Osteocyte (in vitro differentiated cells): ENCODE results near the gene DET1. TPM values are rescaled to one million over a fixed set of nuclear protein-coding genes. Genes with fewer than 3 reads are reported as not detected.
"Not testable (repeated sequence)": the region's sequence is repeated elsewhere in the genome, so short reads cannot be mapped to it uniquely, and the experiment has no call there.

ENCODE experiments used
- DNase-seq: peaks from one replicate; pipeline ENCODE4 v3.0.0; 2021; ENCODE audit warnings: mixed read lengths; ENCODE audit not compliant: unreplicated experiment; ENCODE audit errors: extremely low spot score
- H3K27ac Mint-ChIP-seq: one replicate; pipeline ENCODE4 v1.8.0; 2021; ENCODE audit warnings: mild to moderate bottlenecking, mixed read lengths; ENCODE audit not compliant: unreplicated experiment
- H3K27me3 Mint-ChIP-seq: one replicate; pipeline ENCODE4 v1.8.0; 2021; ENCODE audit warnings: mixed read lengths; ENCODE audit not compliant: unreplicated experiment
- H3K36me3 Mint-ChIP-seq: one replicate; pipeline ENCODE4 v1.8.0; 2021; ENCODE audit warnings: mixed read lengths; ENCODE audit not compliant: unreplicated experiment
- H3K4me1 Mint-ChIP-seq: one replicate; pipeline ENCODE4 v1.8.0; 2021; ENCODE audit warnings: mixed read lengths; ENCODE audit not compliant: unreplicated experiment
- H3K4me3 Mint-ChIP-seq: one replicate; pipeline ENCODE4 v1.8.0; 2021; ENCODE audit warnings: mild to moderate bottlenecking, moderate library complexity, mixed read lengths; ENCODE audit not compliant: unreplicated experiment
- H3K9me3 Mint-ChIP-seq: one replicate; pipeline ENCODE4 v1.8.0; 2021; ENCODE audit warnings: mixed read lengths; ENCODE audit not compliant: unreplicated experiment
- total RNA-seq: library from RNA; stranded (reverse); gene quantifications from 2 replicates; pipeline ENCODE4 v1.2.1, GENCODE V29; 2021
- TF ChIP-seq, protein P1 (sequence below): fragments of 200-600 bp; sonication (generic); IDR thresholded peaks from 2 replicates; pipeline ENCODE4 v1.5.0; 2021; ENCODE audit warnings: antibody characterized with exemption, mild to moderate bottlenecking, moderate library complexity

DET1 gene
- total RNA-seq, 1 donor from 2014 or later, result 8.2 TPM

DNA sequence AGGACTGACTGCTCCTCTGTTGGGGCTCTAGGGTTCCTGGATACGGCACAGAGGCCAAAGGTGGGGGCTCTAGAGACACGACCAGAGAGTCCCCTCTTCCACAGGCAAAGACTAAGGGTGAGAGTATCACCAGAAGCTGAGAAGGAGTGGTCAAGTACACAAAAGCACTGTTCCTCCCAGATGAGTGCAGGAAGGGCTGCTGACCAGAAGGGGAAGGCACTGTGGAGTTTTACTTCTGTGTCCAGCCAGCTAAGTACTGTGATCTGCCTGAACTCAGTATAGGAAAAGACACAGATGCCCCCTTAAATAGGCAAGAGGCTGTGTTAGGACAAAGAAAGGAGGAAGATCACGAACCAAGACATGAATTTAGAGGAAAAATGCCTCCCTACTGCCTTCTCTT, 67.3 kb downstream of the DET1 start:
- Mint-ChIP-seq H3K4me3 (no peak overlapping the region), H3K36me3 (peaks cover 16% of the 10 kb centered on the region), H3K27me3 (no peaks in the 10 kb centered on the region), H3K27ac (no peak overlapping the region), H3K4me1 (no peaks in the 10 kb centered on the region), H3K9me3 (no peaks in the 10 kb centered on the region)
- DNase-seq, result no peak
- TF ChIP-seq, protein P1, sequence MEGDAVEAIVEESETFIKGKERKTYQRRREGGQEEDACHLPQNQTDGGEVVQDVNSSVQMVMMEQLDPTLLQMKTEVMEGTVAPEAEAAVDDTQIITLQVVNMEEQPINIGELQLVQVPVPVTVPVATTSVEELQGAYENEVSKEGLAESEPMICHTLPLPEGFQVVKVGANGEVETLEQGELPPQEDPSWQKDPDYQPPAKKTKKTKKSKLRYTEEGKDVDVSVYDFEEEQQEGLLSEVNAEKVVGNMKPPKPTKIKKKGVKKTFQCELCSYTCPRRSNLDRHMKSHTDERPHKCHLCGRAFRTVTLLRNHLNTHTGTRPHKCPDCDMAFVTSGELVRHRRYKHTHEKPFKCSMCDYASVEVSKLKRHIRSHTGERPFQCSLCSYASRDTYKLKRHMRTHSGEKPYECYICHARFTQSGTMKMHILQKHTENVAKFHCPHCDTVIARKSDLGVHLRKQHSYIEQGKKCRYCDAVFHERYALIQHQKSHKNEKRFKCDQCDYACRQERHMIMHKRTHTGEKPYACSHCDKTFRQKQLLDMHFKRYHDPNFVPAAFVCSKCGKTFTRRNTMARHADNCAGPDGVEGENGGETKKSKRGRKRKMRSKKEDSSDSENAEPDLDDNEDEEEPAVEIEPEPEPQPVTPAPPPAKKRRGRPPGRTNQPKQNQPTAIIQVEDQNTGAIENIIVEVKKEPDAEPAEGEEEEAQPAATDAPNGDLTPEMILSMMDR, result no peak

DNA sequence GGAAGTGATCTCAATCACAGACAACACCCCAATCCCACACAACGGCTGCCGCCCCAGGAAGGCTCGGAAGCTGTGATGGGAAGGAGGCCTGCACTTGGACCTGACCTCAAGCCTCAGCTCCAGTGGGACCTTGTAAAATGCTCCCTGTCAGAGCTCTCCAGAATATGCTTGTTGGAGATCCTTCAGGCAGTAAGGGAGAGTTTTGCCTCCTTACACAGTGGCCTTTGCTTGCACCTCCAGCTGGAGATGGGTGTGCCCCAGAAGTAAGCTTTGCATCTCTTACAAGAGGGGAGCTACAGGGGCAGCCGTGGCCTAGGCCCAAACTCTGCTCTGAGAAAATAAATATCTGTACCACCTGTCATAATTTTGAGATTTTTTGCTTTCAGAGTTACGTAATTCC, 68.6 kb downstream of the DET1 start:
- Mint-ChIP-seq H3K27me3 (no peaks in the 10 kb centered on the region), H3K9me3 (no peaks in the 10 kb centered on the region), H3K36me3 (peaks cover 17% of the 10 kb centered on the region), H3K4me1 (no peaks in the 10 kb centered on the region), H3K27ac (no peak overlapping the region), H3K4me3 (no peak overlapping the region)
- TF ChIP-seq, protein P1, result no peak
- no peak for DNase-seq

DNA sequence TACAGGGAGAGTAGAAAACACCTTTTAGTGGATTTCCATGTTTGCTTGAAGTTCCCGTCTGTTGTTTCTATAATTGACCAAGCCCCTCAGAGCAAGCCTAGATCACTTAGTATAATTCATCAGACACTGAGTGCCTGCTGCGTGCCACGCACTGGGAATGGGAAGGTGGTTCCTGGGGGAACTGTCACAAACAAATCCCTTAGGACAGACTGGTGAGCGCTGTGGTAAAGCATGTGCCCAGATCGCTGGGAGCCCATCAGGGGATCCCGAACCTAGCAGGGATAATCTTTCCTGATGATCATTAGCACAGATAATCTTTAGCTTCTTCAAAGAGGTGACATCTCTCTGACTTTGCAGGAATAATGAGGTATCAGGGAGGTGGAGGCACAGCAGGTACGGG, 69.4 kb downstream of the DET1 start:
- H3K9me3 Mint-ChIP-seq, result no peaks in the 10 kb centered on the region
- H3K27ac Mint-ChIP-seq, result no peak overlapping the region
- no peak overlapping the region for H3K4me3 Mint-ChIP-seq
- no peaks in the 10 kb centered on the region for H3K27me3 Mint-ChIP-seq
- H3K36me3 Mint-ChIP-seq, result peaks cover 21% of the 10 kb centered on the region
- H3K4me1 Mint-ChIP-seq, result no peaks in the 10 kb centered on the region
- DNase-seq, result no peak
- TF ChIP-seq, protein P1, result no peak

DNA sequence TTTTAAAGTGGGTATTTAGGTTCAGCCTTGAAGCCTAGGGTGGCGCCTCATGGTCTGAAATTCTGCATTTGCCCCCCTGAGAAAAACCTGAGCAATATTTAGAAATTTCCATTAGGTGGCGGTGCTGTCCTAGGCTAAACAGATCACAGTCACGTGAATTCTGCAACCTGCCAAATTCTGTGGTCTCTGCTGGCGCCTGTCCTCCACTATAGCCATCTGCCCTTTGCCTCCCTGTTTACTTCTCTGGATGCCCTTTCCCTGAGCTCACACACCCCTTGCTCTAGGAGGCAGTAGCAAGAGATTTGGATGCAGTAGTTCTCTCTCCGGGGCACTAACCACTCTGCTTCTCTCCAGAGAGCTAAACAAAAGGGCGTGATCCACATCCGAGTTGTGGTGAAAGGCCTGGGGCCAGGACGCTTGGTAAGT, 69.8 kb downstream of the DET1 start:
- TF ChIP-seq, protein P1, result peak; percentile 59

DNA sequence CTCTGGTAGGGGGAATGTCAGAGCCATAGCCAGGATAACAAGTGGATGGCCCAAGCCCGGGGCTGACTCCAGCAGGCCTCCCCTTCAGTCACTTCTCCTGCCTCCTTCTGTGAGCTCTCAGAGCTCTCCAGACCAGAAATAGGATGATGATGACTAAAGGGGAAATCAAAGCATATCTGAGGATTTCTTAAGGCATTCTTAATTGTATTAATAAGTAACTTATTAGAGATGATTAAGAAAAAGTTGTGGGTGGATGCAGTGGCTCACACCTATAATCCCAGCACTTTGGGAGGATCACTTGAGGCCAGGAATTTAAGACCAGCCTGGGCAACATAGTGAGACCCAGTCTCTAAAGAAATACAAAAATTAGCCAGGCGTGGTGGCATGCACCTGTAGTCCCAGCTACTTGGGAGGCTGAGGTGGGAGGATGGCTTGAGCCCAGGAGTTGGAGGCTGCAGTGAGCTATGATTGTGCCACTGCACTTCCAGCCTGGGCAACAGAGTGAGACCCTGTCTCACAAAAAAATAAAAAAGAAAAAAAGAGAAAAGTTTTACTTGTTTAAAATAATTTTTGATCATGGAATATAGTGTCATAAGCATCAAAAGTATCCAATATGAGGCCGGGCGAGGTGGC, 72.7 kb downstream of the DET1 start:
- H3K27ac Mint-ChIP-seq, H3K9me3 Mint-ChIP-seq, H3K4me3 Mint-ChIP-seq, H3K4me1 Mint-ChIP-seq, DNase-seq, H3K27me3 Mint-ChIP-seq: not testable (repeated sequence)
- H3K36me3 Mint-ChIP-seq, result peaks cover 21% of the 10 kb centered on the region

More for the DNA sequence above, 69.8 kb downstream of the DET1 start:
- no peak overlapping the region for H3K4me3 Mint-ChIP-seq
- no peaks in the 10 kb centered on the region for H3K27me3 Mint-ChIP-seq
- H3K36me3 Mint-ChIP-seq, result peaks cover 21% of the 10 kb centered on the region
- no peak for DNase-seq
- H3K4me1 Mint-ChIP-seq, result no peaks in the 10 kb centered on the region
- no peaks in the 10 kb centered on the region for H3K9me3 Mint-ChIP-seq
- H3K27ac Mint-ChIP-seq, result peak overlapping the region; percentile 5
